OCI-LY7 (cell line): Measurements from ENCODE around the gene PDSS2. TPM values are rescaled to one million over a fixed set of nuclear protein-coding genes. Genes with fewer than 3 reads are reported as not detected.

ENCODE experiments used
- BruUV-seq: library from RNA; stranded (reverse); fragments of 400-500 nt; replicated peaks from 2 replicates; lab custom pipeline; 2021; lab: Mats Ljungman, UMichigan
- CTCF ChIA-PET: fragments of 300-600 bp; sonication (Branson Sonifier 250); formaldehyde crosslinking; loops from one replicate; lab custom pipeline; 2022; ENCODE audit warnings: antibody characterized with exemption; ENCODE audit not compliant: unreplicated experiment; lab: Charles Lee
- POLR2A ChIA-PET: fragments of 300-600 bp; sonication (Branson Sonifier 250); formaldehyde crosslinking; loops from one replicate; lab custom pipeline; 2022; ENCODE audit warnings: antibody characterized with exemption; lab: Charles Lee
- DNase-seq: peaks from one replicate; pipeline ENCODE4 v3.0.0-alpha.2; 2015; ENCODE audit warnings: low spot score
- H2AFZ ChIP-seq: fragments of 200-600 bp; sonication (generic), shearing (Covaris generic); 2 replicates; pipeline ENCODE4 v1.6.1; 2014; ENCODE audit warnings: mild to moderate bottlenecking, antibody characterized with exemption, low read length, moderate library complexity
- H3K27ac ChIP-seq: fragments of 200-600 bp; sonication (generic); 2 replicates; pipeline ENCODE4 v1.5.1; 2014; ENCODE audit warnings: mixed run types, low read depth, mild to moderate bottlenecking, moderate library complexity, low read length, inconsistent platforms; ENCODE audit not compliant: poor library complexity, severe bottlenecking
- H3K36me3 ChIP-seq: fragments of 200-600 bp; sonication (generic); 2 replicates; pipeline ENCODE4 v1.6.1; 2014; ENCODE audit warnings: mild to moderate bottlenecking, antibody characterized with exemption, low read length, moderate library complexity, mixed read lengths; ENCODE audit not compliant: insufficient read depth
- H3K4me1 ChIP-seq: fragments of 200-600 bp; sonication (generic); 2 replicates; pipeline ENCODE4 v1.5.1; 2014; ENCODE audit warnings: mild to moderate bottlenecking, low read length; ENCODE audit not compliant: insufficient read depth, poor library complexity, severe bottlenecking
- H3K4me2 ChIP-seq: fragments of 200-600 bp; sonication (generic); 2 replicates; pipeline ENCODE4 v1.6.1; 2014; ENCODE audit warnings: mild to moderate bottlenecking, low read length
- H3K4me3 ChIP-seq: fragments of 200-600 bp; sonication (generic); 2 replicates; pipeline ENCODE4 v1.5.1; 2014; ENCODE audit warnings: mild to moderate bottlenecking, low read depth, low read length; ENCODE audit not compliant: poor library complexity, severe bottlenecking
- H3K79me2 ChIP-seq: fragments of 200-600 bp; sonication (generic); 2 replicates; pipeline ENCODE4 v1.6.1; 2016; ENCODE audit warnings: low read depth, mild to moderate bottlenecking, low read length, moderate library complexity, mixed read lengths; ENCODE audit not compliant: insufficient read depth
- H3K9me2 ChIP-seq: fragments of 200-600 bp; sonication (generic); 2 replicates; pipeline ENCODE4 v1.6.1; 2016; ENCODE audit warnings: mild to moderate bottlenecking, low read length, mixed read lengths; ENCODE audit not compliant: insufficient read depth
- H3K9me3 ChIP-seq: fragments of 200-600 bp; sonication (generic); 2 replicates; pipeline ENCODE4 v1.6.1; 2014; ENCODE audit warnings: mild to moderate bottlenecking, mixed run types, low read length, mixed read lengths
- H4K20me1 ChIP-seq: fragments of 200-600 bp; sonication (generic); 2 replicates; pipeline ENCODE4 v1.6.1; 2014; ENCODE audit warnings: mild to moderate bottlenecking, antibody characterized with exemption, low read length, moderate library complexity, mixed read lengths; ENCODE audit not compliant: insufficient read depth
- EZH2phosphoT487 ChIP-seq: fragments of 200-600 bp; sonication (generic); IDR thresholded peaks from 2 replicates; pipeline ENCODE4 v1.6.1; 2018; ENCODE audit warnings: low read depth, borderline replicate concordance, mild to moderate bottlenecking, mixed run types, antibody characterized with exemption, low read length, moderate library complexity, mixed read lengths
- intact Hi-C: fragments of 100-400 bp; cut with micrococcal nuclease; formaldehyde crosslinking; loops from one replicate; pipeline ENCODE4 v1.10.0; 2022; ENCODE audit not compliant: unreplicated experiment
- total RNA-seq, 2 experiments: library from RNA; depleted of rRNA in 1 of 2; stranded (reverse); fragments of >200 nt in 1 of 2; shearing (Covaris generic) in 1 of 2; gene quantifications; 2 replicates each; pipeline ENCODE4 v1.2.3, GENCODE V29; 2014 to 2022
- TF ChIP-seq, protein P1 (sequence below): fragments of 200-600 bp; sonication (generic); conservative IDR thresholded peaks from 2 replicates; pipeline ENCODE4 v1.5.1; 2014; ENCODE audit warnings: mild to moderate bottlenecking, antibody characterized with exemption, low read length, moderate library complexity, mixed read lengths

PDSS2 gene
- total RNA-seq, 2 experiments from 2014 or later = 14.7 to 24.9 TPM

DNA sequence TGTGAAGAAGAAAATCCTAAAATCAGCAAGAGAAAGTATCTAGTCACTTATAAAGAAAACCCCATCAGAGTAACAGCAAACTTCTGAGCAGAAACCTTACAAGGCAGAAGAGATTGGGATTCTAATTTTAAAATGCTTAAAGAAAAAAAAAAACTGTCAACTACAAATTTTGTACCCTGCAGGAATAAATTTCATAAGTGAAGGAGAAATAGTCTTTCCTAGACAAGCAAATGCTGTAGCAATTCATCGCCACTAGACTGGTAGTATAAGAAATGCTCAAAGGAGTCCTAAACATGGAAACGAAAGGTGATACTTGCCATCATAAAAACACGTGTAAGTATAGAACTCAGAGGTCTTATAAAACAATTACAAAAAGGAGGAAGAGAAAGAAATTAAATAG is 54.4 kb downstream of the PDSS2 start:
- no peak for DNase-seq
- Histone ChIP-seq H3K9me3 (peaks cover 17% of the 10 kb centered on the region; the same call in 1 of the 2 replicates), H3K9me2 (no peaks in the 10 kb centered on the region), H3K79me2 (0 out of 2 replicates have a peak, but pooled peaks cover 4% of the 10 kb centered on the region), H2AFZ (no peak overlapping the region), H3K36me3 (peaks cover 33% of the 10 kb centered on the region), H3K4me3 (no peak overlapping the region), H3K4me1 (no peaks in the 10 kb centered on the region), H3K27ac (no peak overlapping the region), H3K4me2 (no peak overlapping the region), H4K20me1 (no peaks in the 10 kb centered on the region)
- BruUV-seq = no TSS peak
- intact Hi-C loops = no loop called here
- CTCF ChIA-PET = no interaction called here
- TF ChIP-seq EZH2phosphoT487 = no peak
- TF ChIP-seq, protein P1, sequence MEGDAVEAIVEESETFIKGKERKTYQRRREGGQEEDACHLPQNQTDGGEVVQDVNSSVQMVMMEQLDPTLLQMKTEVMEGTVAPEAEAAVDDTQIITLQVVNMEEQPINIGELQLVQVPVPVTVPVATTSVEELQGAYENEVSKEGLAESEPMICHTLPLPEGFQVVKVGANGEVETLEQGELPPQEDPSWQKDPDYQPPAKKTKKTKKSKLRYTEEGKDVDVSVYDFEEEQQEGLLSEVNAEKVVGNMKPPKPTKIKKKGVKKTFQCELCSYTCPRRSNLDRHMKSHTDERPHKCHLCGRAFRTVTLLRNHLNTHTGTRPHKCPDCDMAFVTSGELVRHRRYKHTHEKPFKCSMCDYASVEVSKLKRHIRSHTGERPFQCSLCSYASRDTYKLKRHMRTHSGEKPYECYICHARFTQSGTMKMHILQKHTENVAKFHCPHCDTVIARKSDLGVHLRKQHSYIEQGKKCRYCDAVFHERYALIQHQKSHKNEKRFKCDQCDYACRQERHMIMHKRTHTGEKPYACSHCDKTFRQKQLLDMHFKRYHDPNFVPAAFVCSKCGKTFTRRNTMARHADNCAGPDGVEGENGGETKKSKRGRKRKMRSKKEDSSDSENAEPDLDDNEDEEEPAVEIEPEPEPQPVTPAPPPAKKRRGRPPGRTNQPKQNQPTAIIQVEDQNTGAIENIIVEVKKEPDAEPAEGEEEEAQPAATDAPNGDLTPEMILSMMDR = no peak
- POLR2A ChIA-PET = no interaction called here

DNA sequence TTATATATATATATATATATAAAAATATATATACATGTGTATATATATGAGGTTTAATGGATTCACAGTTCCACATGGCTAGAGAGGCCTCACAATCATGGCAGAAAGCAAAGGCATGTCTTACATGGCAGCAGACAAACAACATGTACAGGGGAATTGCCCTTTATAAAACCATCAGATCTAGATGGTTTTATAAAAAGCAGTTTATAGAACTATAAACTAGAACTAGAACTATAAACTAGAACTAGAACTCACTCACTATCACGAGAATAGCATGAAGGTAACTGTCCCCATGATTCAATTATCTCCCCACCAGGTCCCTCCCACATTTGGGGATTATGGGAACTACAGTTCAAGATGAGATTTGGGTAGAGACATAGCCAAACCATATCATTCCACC is 56.8 kb downstream of the PDSS2 start:
- Histone ChIP-seq H3K4me2 (no peak overlapping the region), H3K27ac (no peak overlapping the region), H3K4me3 (no peak overlapping the region), H3K79me2 (0 out of 2 replicates have a peak, but pooled peaks cover 4% of the 10 kb centered on the region), H3K4me1 (no peaks in the 10 kb centered on the region), H2AFZ (no peak overlapping the region), H3K9me3 (peaks cover 17% of the 10 kb centered on the region; the same call in 1 of the 2 replicates), H3K36me3 (peaks cover 33% of the 10 kb centered on the region), H3K9me2 (no peaks in the 10 kb centered on the region), H4K20me1 (no peaks in the 10 kb centered on the region)
- no peak for TF ChIP-seq EZH2phosphoT487
- TF ChIP-seq, protein P1 = no peak
- CTCF ChIA-PET = no interaction called here
- POLR2A ChIA-PET = no interaction called here
- no peak for DNase-seq
- intact Hi-C loops = no loop called here
- BruUV-seq = no TSS peak

DNA sequence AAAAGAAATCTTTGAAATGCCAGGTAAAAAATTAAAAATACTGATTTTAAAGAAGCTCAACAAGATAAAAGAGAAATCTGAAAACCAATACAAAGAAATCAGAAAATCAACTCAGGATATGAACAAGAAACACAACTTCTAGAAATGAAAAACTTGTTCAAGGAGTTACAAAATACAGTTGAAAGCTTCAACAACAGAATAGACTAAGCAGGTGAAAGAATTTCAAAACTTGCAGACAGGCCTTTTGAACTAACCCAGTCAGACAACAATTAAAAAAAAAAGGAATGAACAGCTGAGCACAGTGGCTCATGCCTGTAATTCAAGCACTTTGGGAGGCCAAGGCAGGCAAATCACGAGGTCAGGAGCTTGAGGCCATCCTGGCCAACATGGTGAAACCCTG is 57.8 kb downstream of the PDSS2 start:
- TF ChIP-seq, protein P1 = no peak
- no peak for TF ChIP-seq EZH2phosphoT487
- no TSS peak for BruUV-seq
- no peak overlapping the region for H3K27ac ChIP-seq
- DNase-seq = peak; percentile 24
- no peak overlapping the region for H2AFZ ChIP-seq
- peaks cover 36% of the 10 kb centered on the region for H3K36me3 ChIP-seq
- H3K4me3 ChIP-seq = no peak overlapping the region
- ChIA-PET POLR2A (no interaction called here), CTCF (no interaction called here)
- no peaks in the 10 kb centered on the region for H3K4me1 ChIP-seq
- intact Hi-C loops = no loop called here
- peaks cover 17% of the 10 kb centered on the region; the same call in 1 of the 2 replicates for H3K9me3 ChIP-seq
- 0 out of 2 replicates have a peak, but pooled peaks cover 4% of the 10 kb centered on the region for H3K79me2 ChIP-seq
- H4K20me1 ChIP-seq = no peaks in the 10 kb centered on the region
- H3K4me2 ChIP-seq = no peak overlapping the region
- no peaks in the 10 kb centered on the region for H3K9me2 ChIP-seq
